Measurements from ENCODE around the gene FRK.
A peak's percentile ranks its signal among the peaks of the same experiment; 100 is the strongest.

FRK gene

GRCh38 chr6:115898246-115898645 lies 162.4 kb downstream of the FRK start:
- CTCF ChIA-PET, result interaction anchor here (0.6 kb wide), 1 partner anchor 651 kb away, joined by 3 read pairs; no protein-coding TSS in a partner anchor
- H3K9me3 ChIP-seq (ENCODE audit: control insufficient read depth, insufficient read depth, low read depth, low read length), result no peaks in the 10 kb centered on the region
- no peak overlapping the region for H3K4me3 ChIP-seq (ENCODE audit: low read depth, low read length)
- H3K4me1 ChIP-seq (ENCODE audit: control insufficient read depth, insufficient read depth, low read length), result no peaks in the 10 kb centered on the region
- POLR2A ChIA-PET, result no interaction called here
- H3K27ac ChIP-seq (ENCODE audit: extremely low read depth, low read depth, low read length), result no peak overlapping the region
- TF ChIP-seq ZBTB8A (tag by site-specific recombination; IDR thresholded peaks at IDR 0.05) (no peak), ZNF654 (tag by site-specific recombination; IDR thresholded peaks at IDR 0.05; ENCODE audit: low read depth) (peak; percentile 4; the same call in 1 of the 2 replicates)
- H3K36me3 ChIP-seq (ENCODE audit: control insufficient read depth in 2 of 2, insufficient read depth in 1 of 2, low read length in 2 of 2), result no peaks in the 10 kb centered on the region

DNA sequence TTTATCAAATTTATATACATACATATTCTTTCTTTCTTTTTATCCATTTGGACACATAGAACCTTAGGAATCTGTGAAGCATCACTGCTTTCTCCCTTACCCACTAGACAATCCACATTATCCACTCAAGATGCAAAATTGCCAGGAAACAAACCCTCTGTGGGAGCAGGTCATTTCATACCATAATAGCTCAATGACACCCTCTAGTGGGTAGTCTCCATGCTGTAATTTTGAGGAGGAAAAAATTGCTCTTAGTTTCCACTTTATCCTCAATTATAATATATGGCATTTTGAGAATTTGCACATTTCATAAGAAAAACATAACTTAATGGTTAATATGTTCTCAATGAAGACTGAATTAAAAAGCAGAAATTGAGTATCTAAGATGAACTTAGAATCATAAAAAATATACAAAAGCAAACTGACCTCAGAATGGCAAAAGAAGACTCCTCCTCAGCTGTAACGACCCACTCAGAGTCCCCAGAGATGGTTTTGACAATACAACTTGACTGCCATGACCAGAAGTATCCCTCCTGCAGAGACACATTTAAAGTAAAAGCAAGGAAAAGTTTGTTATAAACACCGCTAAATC lies 164.1 kb downstream of the FRK start:
- TF ChIP-seq SP7 (tag by site-specific recombination; IDR thresholded peaks at IDR 0.05), result no peak
- peak; percentile 94 for TF ChIP-seq ZNF654 (tag by site-specific recombination; IDR thresholded peaks at IDR 0.05; ENCODE audit: low read depth)
- no peak for TF ChIP-seq ZBTB21 (tag by site-specific recombination; IDR thresholded peaks at IDR 0.05)
- TF ChIP-seq KLF10 (tag by site-specific recombination; IDR thresholded peaks at IDR 0.05), result no peak
- TF ChIP-seq, protein P1, sequence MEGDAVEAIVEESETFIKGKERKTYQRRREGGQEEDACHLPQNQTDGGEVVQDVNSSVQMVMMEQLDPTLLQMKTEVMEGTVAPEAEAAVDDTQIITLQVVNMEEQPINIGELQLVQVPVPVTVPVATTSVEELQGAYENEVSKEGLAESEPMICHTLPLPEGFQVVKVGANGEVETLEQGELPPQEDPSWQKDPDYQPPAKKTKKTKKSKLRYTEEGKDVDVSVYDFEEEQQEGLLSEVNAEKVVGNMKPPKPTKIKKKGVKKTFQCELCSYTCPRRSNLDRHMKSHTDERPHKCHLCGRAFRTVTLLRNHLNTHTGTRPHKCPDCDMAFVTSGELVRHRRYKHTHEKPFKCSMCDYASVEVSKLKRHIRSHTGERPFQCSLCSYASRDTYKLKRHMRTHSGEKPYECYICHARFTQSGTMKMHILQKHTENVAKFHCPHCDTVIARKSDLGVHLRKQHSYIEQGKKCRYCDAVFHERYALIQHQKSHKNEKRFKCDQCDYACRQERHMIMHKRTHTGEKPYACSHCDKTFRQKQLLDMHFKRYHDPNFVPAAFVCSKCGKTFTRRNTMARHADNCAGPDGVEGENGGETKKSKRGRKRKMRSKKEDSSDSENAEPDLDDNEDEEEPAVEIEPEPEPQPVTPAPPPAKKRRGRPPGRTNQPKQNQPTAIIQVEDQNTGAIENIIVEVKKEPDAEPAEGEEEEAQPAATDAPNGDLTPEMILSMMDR (tag by site-specific recombination; IDR thresholded peaks at IDR 0.05), result peak; percentile 50
- no peak for TF ChIP-seq ZNF76 (tag by site-specific recombination; IDR thresholded peaks at IDR 0.05; ENCODE audit: borderline replicate concordance, low read depth)
- TF ChIP-seq ZNF510 (tag by site-specific recombination; IDR thresholded peaks at IDR 0.05; ENCODE audit: insufficient replicate concordance), result no peak
- no peak for TF ChIP-seq PRDM1 (tag by site-specific recombination; IDR thresholded peaks at IDR 0.05)
- no peak for TF ChIP-seq ZNF16 (tag by site-specific recombination; IDR thresholded peaks at IDR 0.05; ENCODE audit: low read depth)
- TF ChIP-seq, protein P2, sequence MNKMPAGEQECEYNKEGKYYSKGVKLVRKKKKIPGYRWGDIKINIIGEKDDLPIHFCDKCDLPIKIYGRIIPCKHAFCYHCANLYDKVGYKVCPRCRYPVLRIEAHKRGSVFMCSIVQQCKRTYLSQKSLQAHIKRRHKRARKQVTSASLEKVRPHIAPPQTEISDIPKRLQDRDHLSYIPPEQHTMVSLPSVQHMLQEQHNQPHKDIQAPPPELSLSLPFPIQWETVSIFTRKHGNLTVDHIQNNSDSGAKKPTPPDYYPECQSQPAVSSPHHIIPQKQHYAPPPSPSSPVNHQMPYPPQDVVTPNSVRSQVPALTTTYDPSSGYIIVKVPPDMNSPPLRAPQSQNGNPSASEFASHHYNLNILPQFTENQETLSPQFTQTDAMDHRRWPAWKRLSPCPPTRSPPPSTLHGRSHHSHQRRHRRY (tag by site-specific recombination; IDR thresholded peaks at IDR 0.05), result no peak
- TF ChIP-seq ZNF660 (tag by site-specific recombination; IDR thresholded peaks at IDR 0.05), result 0 out of 2 replicates have a peak, but pooled peaks have one; percentile 19
- no peak for TF ChIP-seq ZNF629 (tag by site-specific recombination; IDR thresholded peaks at IDR 0.05)
- TF ChIP-seq, protein P3, sequence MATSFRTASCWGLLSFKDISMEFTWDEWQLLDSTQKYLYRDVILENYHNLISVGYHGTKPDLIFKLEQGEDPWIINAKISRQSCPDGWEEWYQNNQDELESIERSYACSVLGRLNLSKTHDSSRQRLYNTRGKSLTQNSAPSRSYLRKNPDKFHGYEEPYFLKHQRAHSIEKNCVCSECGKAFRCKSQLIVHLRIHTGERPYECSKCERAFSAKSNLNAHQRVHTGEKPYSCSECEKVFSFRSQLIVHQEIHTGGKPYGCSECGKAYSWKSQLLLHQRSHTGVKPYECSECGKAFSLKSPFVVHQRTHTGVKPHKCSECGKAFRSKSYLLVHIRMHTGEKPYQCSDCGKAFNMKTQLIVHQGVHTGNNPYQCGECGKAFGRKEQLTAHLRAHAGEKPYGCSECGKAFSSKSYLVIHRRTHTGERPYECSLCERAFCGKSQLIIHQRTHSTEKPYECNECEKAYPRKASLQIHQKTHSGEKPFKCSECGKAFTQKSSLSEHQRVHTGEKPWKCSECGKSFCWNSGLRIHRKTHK (tag by site-specific recombination; IDR thresholded peaks at IDR 0.05), result no peak
- no peak for TF ChIP-seq ZNF223 (tag by site-specific recombination; IDR thresholded peaks at IDR 0.05)
- no peak for TF ChIP-seq ZNF133 (tag by site-specific recombination; IDR thresholded peaks at IDR 0.05)
- no peak for TF ChIP-seq ZNF24 (tag by site-specific recombination; IDR thresholded peaks at IDR 0.05)
- TF ChIP-seq, protein P4, sequence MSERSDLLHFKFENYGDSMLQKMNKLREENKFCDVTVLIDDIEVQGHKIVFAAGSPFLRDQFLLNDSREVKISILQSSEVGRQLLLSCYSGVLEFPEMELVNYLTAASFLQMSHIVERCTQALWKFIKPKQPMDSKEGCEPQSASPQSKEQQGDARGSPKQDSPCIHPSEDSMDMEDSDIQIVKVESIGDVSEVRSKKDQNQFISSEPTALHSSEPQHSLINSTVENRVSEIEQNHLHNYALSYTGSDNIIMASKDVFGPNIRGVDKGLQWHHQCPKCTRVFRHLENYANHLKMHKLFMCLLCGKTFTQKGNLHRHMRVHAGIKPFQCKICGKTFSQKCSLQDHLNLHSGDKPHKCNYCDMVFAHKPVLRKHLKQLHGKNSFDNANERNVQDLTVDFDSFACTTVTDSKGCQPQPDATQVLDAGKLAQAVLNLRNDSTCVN (tag by site-specific recombination; optimal IDR thresholded peaks at IDR 0.05), result no peak
- no peak overlapping the region for H3K4me3 ChIP-seq (ENCODE audit: low read depth, low read length)
- ChIA-PET POLR2A (no interaction called here), CTCF (interaction anchor here (0.6 to 2.2 kb wide), 16 partner anchors 10 to 1149 kb away, joined by 3 to 9 read pairs (median 3); no protein-coding TSS in a partner anchor)
- no peak overlapping the region for H3K27ac ChIP-seq (ENCODE audit: extremely low read depth, low read depth, low read length)
- no peaks in the 10 kb centered on the region for H3K9me3 ChIP-seq (ENCODE audit: control insufficient read depth, insufficient read depth, low read depth, low read length)
- no peaks in the 10 kb centered on the region for H3K36me3 ChIP-seq (ENCODE audit: control insufficient read depth in 2 of 2, insufficient read depth in 1 of 2, low read length in 2 of 2)
- no peaks in the 10 kb centered on the region for H3K4me1 ChIP-seq (ENCODE audit: control insufficient read depth, insufficient read depth, low read length)

Measured in HEK293 (cell line).